ENCODE data around the gene PDZRN4. TPM values are rescaled to one million over a fixed set of nuclear protein-coding genes. Genes with fewer than 3 reads are reported as not detected.
"Not testable (repeated sequence)": the region's sequence is repeated elsewhere in the genome, so short reads cannot be mapped to it uniquely, and the experiment has no call there.

Gene PDZRN4
- total RNA-seq, 2 donors from 2014 or later, result 0.34 to 0.50 TPM

DNA sequence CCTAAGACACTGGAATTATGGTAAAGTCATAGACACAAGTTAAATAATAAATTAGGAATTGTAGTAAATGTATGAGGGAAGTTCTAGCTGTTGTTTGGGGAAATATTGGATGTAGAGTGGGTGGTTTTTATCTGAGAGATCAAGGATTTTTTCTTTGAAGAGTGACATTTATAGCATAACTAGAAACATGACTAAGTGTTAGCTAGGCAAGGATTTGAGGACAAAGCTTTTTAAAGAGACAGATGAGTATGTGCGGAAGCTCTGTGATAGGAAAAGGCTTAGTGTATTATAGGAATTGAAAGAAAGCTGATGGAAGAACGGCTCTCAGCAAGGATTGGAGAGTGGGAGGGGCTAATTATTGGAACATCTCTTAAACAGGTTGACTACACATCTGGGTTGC lies 24.5 kb downstream of the PDZRN4 start:
- no peak for DNase-seq

DNA sequence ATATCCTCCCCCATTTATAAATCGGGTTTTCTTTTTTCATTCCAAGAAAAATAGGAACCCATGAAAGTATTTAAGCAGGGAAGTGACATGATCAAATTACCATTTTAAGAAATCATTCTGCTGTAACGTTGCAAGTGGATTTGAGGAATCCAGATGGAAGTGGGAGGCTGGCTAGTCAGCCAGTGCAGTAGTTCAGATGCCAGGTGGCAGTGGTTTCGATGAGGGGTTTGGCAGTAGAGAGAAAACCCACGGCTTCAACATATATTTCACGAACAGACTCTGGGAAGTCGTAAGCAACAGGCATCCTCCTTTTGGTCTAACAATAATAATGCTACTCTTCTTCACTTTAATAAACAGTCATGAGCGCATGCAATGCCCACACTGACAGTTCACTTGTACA lies 25.0 kb downstream of the PDZRN4 start:
- intact Hi-C loops (cut with DNase I), result no loop called here
- DNase-seq (no peak), ATAC-seq (no peak)

More for the DNA sequence above, 24.5 kb downstream of the PDZRN4 start:
- intact Hi-C loops (cut with DNase I), result no loop called here
- no peak for ATAC-seq

DNA sequence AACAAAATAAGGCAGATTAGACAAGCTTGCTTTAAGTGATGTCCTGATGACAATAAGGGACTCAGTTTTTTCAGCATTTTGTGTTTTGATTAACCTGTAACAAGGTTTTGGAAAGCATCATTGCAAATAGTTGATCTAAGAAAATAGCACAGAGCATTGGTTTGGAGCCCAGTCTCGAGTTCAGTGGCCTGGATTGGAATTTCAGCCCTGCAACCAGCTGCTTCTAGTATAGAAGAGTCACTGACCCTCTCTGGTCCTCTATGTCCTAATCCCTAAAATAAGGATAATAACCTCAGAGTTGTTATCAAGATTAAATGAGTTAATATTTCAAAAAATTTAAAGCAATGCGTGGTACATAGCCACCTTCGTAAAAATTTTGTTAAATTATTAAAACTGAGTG lies 25.5 kb downstream of the PDZRN4 start:
- DNase-seq, result no peak
- ATAC-seq, result peak in 1 of 2 donors; percentile 15
- intact Hi-C loops (cut with DNase I), result no loop called here

DNA sequence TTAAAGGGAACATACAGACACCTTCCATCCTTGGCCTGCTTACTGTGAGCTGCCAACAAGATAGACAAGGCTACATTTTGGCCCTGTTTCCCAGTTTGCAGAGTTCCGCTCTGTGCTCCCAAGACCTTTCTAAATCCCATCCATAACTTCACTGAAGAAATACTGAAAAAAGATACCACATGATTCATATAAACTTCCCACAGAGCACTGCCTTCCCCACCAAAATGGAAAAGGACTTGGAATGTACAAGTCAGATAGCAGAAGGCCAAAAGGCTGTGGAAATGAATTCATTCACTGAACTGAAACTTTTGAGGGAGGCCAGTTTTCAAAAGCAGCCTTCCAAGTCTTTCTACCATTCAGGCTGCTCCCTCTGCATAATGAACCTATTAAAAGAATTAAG lies 29.6 kb downstream of the PDZRN4 start:
- ATAC-seq (no peak), DNase-seq (no peak)
- intact Hi-C loops (cut with DNase I), result no loop called here

GRCh38 chr12:41220931-41221330 lies 32.8 kb downstream of the PDZRN4 start:
- ATAC-seq (no peak), DNase-seq (no peak)
- intact Hi-C loops (cut with DNase I), result no loop called here

DNA sequence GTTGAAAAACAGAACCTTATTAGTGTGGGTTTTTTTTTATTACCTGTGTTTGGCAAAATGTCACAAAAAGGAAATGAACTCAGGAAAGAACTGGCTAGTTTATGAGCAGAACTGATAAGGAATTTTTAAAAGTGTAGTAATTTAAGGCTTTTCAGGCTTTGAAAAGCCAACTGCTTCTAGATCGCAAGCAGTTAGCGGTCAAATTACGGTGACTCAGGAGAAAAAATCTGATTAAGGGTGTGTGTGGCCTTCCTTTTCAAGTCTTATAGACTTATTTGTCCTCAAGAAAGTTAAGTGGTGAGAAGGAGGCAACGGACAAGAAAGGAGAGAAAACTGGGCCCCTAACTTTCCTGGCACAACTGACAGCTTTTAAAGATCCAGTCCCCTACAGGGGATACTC lies 33.4 kb downstream of the PDZRN4 start:
- intact Hi-C loops (cut with DNase I), result no loop called here
- ATAC-seq (no peak), DNase-seq (no peak)

GRCh38 chr12:41223600-41223999 lies 35.5 kb downstream of the PDZRN4 start:
- intact Hi-C loops (cut with DNase I), result no loop called here
- DNase-seq, result no peak
- no peak for ATAC-seq

GRCh38 chr12:41224066-41224465 lies 35.9 kb downstream of the PDZRN4 start:
- intact Hi-C loops (cut with DNase I), result no loop called here
- no peak for DNase-seq
- ATAC-seq, result no peak

DNA sequence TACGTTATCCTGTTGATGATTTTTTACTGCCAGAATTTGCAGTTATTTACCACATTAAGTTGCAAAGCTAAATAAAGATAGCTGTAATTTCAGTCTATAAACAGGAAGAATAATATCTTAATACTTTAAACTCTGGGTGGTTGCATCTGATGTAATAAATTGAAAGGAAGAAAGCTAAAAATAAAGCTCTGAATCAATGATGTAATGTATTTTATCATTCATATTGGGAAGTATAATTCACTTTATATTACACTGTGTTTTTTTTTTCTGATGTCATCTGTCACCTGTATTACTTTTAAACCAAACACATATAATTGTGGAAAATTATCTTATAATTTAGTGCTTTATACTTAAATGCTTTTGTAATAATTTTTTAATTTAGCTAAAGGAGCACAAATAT lies 37.1 kb downstream of the PDZRN4 start:
- ATAC-seq (no peak), DNase-seq (no peak)
- intact Hi-C loops (cut with DNase I), result no loop called here

- intact Hi-C loops (cut with DNase I), result no loop called here
- DNase-seq (no peak), ATAC-seq (no peak)
These were observed 40.1 kb downstream of the PDZRN4 start for GRCh38 chr12:41228066-41228820.

GRCh38 chr12:41230756-41231155 lies 42.6 kb downstream of the PDZRN4 start:
- intact Hi-C loops (cut with DNase I), result no loop called here
- DNase-seq, result no peak
- no peak for ATAC-seq

- intact Hi-C loops (cut with DNase I), result no loop called here
- DNase-seq (no peak), ATAC-seq (no peak)
These were observed 46.6 kb downstream of the PDZRN4 start for GRCh38 chr12:41234692-41235091.

GRCh38 chr12:41242603-41243002 lies 54.5 kb downstream of the PDZRN4 start:
- intact Hi-C loops (cut with DNase I), result no loop called here
- ATAC-seq (no peak), DNase-seq (no peak)

- intact Hi-C loops (cut with DNase I), result no loop called here
- DNase-seq (no peak), ATAC-seq (no peak)
These were observed 60.3 kb downstream of the PDZRN4 start for GRCh38 chr12:41248391-41248790.

DNA sequence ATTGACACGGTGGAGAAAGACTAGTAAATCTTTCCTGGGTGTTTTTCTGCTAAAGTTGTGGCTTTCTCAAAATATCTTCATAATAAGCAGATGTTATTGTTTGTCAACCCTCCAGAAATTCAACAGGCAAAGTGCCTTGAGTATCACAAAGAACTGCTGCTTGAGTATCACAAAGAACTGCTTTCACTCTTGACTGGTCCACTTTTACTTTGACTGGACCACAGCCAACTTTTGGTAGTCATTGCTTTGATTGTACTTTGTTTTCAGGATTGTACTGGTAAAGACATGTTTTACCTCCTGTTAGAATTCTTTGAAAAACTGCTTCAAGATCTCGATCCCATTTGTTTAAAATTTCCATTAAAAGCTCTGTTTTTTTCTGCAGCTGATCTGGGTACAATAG lies 62.6 kb downstream of the PDZRN4 start:
- no peak for DNase-seq
- intact Hi-C loops (cut with DNase I), result no loop called here
- ATAC-seq, result no peak

GRCh38 chr12:41254004-41254914 lies 66.1 kb downstream of the PDZRN4 start:
- ATAC-seq, result no peak
- DNase-seq, result no peak
- intact Hi-C loops (cut with DNase I), result no loop called here

DNA sequence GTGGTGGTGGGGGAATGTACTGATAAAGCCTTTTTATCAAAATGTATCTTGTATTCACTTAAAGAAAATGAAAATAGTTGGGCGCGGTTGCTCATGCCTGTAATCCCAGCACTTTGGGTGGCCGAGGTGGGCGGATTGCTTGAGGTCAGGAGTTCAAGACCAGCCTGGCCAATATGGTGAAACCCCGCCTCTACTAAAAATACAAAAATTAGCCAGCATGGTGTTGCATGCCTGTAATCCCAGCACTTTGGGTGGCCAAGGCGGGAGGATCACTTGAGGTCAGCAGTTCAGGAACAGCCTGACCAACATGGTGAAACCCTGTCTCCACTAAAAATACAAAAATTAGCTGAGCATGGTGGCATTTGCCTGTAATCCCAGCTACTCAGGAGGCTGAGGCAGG lies 75.1 kb downstream of the PDZRN4 start:
- not testable (repeated sequence) for ATAC-seq

GRCh38 chr12:41264281-41264680 lies 76.2 kb downstream of the PDZRN4 start:
- ATAC-seq (peak in 1 of 2 donors; percentile 30), DNase-seq (no peak)
- intact Hi-C loops (cut with DNase I), result no loop called here

More for the DNA sequence above, 75.1 kb downstream of the PDZRN4 start:
- intact Hi-C loops (cut with DNase I); DNase-seq: not testable (repeated sequence)

GRCh38 chr12:41269056-41269455 lies 80.9 kb downstream of the PDZRN4 start:
- ATAC-seq, result no peak
- DNase-seq, result no peak
- intact Hi-C loops (cut with DNase I), result no loop called here

DNA sequence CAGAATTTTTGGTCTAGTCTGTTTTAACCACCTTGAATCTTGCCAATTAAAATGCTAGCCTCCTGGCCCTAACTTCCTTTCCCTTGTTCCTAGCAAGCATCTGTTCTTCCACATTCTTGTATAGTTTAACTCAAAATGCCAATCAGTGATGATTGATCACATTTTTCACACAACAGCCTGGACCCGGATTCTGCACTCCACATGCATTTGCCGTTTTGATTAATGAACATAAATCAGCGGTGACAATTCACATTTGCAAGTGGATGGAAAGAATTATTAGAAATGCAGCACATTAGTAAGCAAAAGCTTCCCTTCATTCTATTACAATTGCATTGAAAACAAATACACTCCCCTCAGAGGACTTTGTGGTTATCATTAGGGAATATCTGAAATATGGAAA lies 83.4 kb downstream of the PDZRN4 start:
- intact Hi-C loops (cut with DNase I), result no loop called here
- DNase-seq (no peak), ATAC-seq (no peak)

Data from left cardiac atrium (tissue), 4 donors.